Measurements from ENCODE around the gene PRR14L.
"Not testable (repeated sequence)": the region's sequence is repeated elsewhere in the genome, so short reads cannot be mapped to it uniquely, and the experiment has no call there.

Gene PRR14L

DNA sequence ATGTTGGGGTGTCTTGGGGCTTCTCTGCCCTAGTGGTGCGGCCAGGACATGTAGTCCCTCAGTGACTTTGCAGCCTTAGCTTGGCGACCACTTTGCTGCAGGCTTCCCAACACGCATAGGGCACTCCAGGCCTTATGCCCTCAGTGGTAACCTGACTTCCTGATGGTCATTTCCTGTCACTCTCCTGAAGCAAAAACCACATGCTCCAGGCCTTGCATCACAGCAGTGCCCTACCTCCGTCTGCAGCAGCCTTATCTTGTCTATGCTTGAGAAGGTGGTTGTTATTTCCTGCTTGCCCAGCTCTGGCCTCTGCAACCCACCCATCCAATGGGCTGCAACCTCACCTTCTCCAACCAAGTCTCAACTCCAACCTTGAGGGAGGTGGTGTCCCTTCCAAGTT lies 54.5 kb downstream of the PRR14L start:
- TF ChIP-seq, protein P1, sequence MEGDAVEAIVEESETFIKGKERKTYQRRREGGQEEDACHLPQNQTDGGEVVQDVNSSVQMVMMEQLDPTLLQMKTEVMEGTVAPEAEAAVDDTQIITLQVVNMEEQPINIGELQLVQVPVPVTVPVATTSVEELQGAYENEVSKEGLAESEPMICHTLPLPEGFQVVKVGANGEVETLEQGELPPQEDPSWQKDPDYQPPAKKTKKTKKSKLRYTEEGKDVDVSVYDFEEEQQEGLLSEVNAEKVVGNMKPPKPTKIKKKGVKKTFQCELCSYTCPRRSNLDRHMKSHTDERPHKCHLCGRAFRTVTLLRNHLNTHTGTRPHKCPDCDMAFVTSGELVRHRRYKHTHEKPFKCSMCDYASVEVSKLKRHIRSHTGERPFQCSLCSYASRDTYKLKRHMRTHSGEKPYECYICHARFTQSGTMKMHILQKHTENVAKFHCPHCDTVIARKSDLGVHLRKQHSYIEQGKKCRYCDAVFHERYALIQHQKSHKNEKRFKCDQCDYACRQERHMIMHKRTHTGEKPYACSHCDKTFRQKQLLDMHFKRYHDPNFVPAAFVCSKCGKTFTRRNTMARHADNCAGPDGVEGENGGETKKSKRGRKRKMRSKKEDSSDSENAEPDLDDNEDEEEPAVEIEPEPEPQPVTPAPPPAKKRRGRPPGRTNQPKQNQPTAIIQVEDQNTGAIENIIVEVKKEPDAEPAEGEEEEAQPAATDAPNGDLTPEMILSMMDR (IDR thresholded peaks at IDR 0.05; ENCODE audit: low read depth, low read length) = no peak
- H3K4me3 ChIP-seq (ENCODE audit: low read depth, low read length) = no peak overlapping the region

- not testable (repeated sequence) for H3K4me3 ChIP-seq (ENCODE audit: low read depth, low read length)
Measured at GRCh38 chr22:31694046-31694445, 55.9 kb downstream of the PRR14L start.

- H3K4me3 ChIP-seq (ENCODE audit: low read depth, low read length) = no peak overlapping the region
Measured at GRCh38 chr22:31692186-31692886, 57.6 kb downstream of the PRR14L start.

DNA sequence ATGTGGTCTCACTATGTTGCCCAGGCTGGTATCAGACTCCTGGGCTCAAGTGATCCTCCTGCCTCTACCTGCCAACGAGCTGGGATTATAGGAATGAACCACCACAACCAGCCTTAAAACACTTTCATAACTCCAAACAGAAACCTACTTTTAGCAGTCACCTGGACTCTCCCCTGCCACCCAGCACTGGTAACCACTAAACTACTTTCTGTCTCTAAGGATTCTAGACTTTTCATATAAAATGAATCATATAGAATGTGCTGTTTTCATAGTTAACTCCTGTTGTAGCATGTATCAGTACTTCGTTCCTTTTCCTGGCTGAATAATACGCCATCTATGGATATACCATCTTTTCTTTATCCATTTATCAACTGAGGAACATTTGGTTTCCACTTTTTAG lies 58.5 kb downstream of the PRR14L start:
- TF ChIP-seq, protein P1 (IDR thresholded peaks at IDR 0.05; ENCODE audit: low read depth, low read length) = no peak
- H3K4me3 ChIP-seq (ENCODE audit: low read depth, low read length) = no peak overlapping the region

More at GRCh38 chr22:31692186-31692886, 57.6 kb downstream of the PRR14L start:
- TF ChIP-seq, protein P1 (IDR thresholded peaks at IDR 0.05; ENCODE audit: low read depth, low read length) = no peak

DNA sequence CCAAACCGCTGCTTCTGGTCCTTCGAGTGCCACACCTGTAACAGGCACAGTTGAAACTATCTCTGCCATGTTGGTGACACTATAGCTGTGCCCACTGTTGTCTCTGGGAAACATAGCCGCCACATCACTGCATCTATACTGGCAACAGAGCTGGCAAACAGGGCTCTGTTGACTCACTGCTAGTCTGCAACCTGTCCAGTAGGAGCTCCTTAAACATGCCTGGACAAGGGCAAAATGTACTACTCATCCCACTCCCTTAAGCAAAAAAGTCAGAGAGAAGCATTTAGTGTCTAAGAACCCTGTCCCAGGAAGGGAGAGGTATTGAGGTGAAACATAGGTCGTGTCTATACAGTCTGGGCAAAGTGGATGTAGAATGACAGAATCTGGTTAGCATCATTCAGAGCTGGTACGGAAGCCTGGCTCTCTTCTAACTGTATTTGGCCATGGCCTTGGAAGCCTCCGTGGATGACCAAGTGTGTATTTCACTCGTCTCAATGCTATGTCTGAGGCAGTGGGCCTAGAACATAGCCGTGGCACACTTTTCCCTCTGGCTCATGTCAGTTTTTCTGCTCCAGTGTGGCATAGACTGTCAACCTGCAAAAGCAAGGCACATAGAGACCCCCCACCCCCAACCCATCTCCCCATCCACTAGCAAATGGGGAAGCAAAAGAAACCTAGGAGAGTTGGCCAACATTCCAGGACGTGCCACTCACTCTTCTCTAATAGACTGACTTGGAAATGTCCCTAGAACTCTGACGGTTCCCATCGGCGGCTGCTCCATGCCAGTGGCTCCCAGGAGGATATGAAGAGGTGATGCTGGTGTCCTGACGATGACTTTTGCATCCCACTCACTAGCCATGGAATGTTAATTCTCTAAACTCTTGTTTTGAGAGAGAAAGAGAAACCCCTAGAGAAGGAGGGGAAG lies 66.5 kb downstream of the PRR14L start:
- H3K4me3 ChIP-seq (ENCODE audit: low read depth, low read length) = no peak overlapping the region
- TF ChIP-seq, protein P1 (IDR thresholded peaks at IDR 0.05; ENCODE audit: low read depth, low read length) = no peak

DNA sequence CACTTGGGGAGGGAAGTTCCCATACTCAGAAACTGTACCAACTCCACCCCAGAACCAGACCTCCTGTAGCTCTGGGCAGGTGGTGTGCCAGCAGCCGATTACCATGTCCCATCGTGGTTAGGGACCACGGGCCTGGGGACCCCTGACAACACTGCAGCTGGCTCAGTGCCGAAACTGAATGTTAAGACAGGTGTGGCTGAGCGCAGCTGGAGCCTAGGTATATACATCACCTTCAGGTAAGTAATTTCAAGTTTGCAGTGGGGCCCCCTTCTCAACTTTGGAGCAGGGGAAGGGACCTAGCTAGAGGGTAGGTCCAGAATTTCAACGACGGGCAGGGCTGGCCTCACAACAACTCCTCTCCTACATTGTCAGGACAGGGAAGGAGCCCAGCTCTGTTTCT lies 67.2 kb downstream of the PRR14L start:
- no peak overlapping the region for H3K4me3 ChIP-seq (ENCODE audit: low read depth, low read length)
- TF ChIP-seq, protein P1 (IDR thresholded peaks at IDR 0.05; ENCODE audit: low read depth, low read length) = no peak

- TF ChIP-seq, protein P1 (IDR thresholded peaks at IDR 0.05; ENCODE audit: low read depth, low read length) = no peak
- no peak overlapping the region for H3K4me3 ChIP-seq (ENCODE audit: low read depth, low read length)
Measured at GRCh38 chr22:31681349-31682345, 68.3 kb downstream of the PRR14L start.
